Keratinocyte (primary cell): ENCODE results near the gene MLXIPL.
"Not testable (repeated sequence)": the region's sequence is repeated elsewhere in the genome, so short reads cannot be mapped to it uniquely, and the experiment has no call there.

Experiments
- EZH2 ChIP-seq: IDR thresholded peaks from one replicate; pipeline ENCODE4 v1.6.1; 2012; ENCODE audit warnings: inconsistent platforms, mild to moderate bottlenecking, low read length, moderate library complexity
- TF ChIP-seq, protein P1 (sequence below), 3 experiments: IDR thresholded peaks in 1 of 3; conservative IDR thresholded peaks in 1 of 3; optimal IDR thresholded peaks in 1 of 3; 2 replicates in 2 of 3; 3 replicates in 1 of 3; pipeline versions ENCODE3 to v1.5.1; 2011; ENCODE audit warnings: low read length in 3 of 3, mild to moderate bottlenecking in 3 of 3, moderate library complexity in 2 of 3, control low read depth in 1 of 3, inconsistent platforms in 1 of 3; ENCODE audit not compliant: insufficient read depth in 2 of 3; ENCODE audit errors: extremely low read depth in 1 of 3

- TF ChIP-seq, protein P1, sequence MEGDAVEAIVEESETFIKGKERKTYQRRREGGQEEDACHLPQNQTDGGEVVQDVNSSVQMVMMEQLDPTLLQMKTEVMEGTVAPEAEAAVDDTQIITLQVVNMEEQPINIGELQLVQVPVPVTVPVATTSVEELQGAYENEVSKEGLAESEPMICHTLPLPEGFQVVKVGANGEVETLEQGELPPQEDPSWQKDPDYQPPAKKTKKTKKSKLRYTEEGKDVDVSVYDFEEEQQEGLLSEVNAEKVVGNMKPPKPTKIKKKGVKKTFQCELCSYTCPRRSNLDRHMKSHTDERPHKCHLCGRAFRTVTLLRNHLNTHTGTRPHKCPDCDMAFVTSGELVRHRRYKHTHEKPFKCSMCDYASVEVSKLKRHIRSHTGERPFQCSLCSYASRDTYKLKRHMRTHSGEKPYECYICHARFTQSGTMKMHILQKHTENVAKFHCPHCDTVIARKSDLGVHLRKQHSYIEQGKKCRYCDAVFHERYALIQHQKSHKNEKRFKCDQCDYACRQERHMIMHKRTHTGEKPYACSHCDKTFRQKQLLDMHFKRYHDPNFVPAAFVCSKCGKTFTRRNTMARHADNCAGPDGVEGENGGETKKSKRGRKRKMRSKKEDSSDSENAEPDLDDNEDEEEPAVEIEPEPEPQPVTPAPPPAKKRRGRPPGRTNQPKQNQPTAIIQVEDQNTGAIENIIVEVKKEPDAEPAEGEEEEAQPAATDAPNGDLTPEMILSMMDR (optimal IDR thresholded peaks at IDR 0.05 in 1 of 3, IDR thresholded peaks at IDR 0.05 in 1 of 3, conservative IDR thresholded peaks at IDR 0.05 in 1 of 3; ENCODE audit: extremely low read depth in 1 of 3, insufficient read depth in 2 of 3, low read length in 3 of 3): not testable (repeated sequence)
- TF ChIP-seq EZH2: not testable (repeated sequence)
Measured at GRCh38 chr7:73655309-73655708, 31.0 kb upstream of the MLXIPL start.
